Right atrium auricular region (tissue), 2 donors: Measurements from ENCODE around the gene BOC. TPM values are rescaled to one million over a fixed set of nuclear protein-coding genes. Genes with fewer than 3 reads are reported as not detected.

ENCODE experiments used
- DNase-seq: peaks from one replicate; pipeline ENCODE4 v3.0.0-alpha.2; 2019; ENCODE audit warnings: low spot score
- H3K27ac ChIP-seq, 2 donors: fragments of 200-600 bp; sonication (generic); 1 replicate in 1 of 2; 2 replicates in 1 of 2; pipeline ENCODE4 v1.5.1; 2016 to 2019
- H3K27me3 ChIP-seq, 2 donors: fragments of 200-600 bp; sonication (generic); one replicate each; pipeline versions ENCODE4 v1.5.1 to v1.6.0; 2017 to 2019
- H3K36me3 ChIP-seq: fragments of 200-600 bp; sonication (generic); one replicate; pipeline ENCODE4 v1.5.1; 2016
- H3K4me1 ChIP-seq, 2 donors: fragments of 200-600 bp; sonication (generic); one replicate each; pipeline versions ENCODE4 v1.5.1 to v1.6.0; 2017 to 2019
- H3K4me3 ChIP-seq, 2 donors: fragments of 200-600 bp; sonication (generic); 1 replicate in 1 of 2; 2 replicates in 1 of 2; pipeline ENCODE4 v1.5.1; 2017 to 2019; ENCODE audit warnings: mild to moderate bottlenecking in 1 of 2, moderate library complexity in 1 of 2
- H3K9me3 ChIP-seq, 2 donors: fragments of 200-600 bp; sonication (generic); one replicate each; pipeline ENCODE4 v1.5.1; 2019
- total RNA-seq, 2 donors: library from RNA; depleted of rRNA; stranded (reverse); fragments of >200 nt; gene quantifications; one replicate each; pipeline ENCODE4 v1.1.0, GENCODE V29; 2016
- TF ChIP-seq, protein P1 (sequence below), 2 donors: fragments of 200-600 bp; sonication (generic); IDR thresholded peaks; one replicate each; pipeline ENCODE4 v1.5.1; 2019; ENCODE audit warnings: antibody characterized with exemption in 2 of 2

BOC gene
- total RNA-seq, 2 donors from 2014 or later, result 10.6 to 15.4 TPM

DNA sequence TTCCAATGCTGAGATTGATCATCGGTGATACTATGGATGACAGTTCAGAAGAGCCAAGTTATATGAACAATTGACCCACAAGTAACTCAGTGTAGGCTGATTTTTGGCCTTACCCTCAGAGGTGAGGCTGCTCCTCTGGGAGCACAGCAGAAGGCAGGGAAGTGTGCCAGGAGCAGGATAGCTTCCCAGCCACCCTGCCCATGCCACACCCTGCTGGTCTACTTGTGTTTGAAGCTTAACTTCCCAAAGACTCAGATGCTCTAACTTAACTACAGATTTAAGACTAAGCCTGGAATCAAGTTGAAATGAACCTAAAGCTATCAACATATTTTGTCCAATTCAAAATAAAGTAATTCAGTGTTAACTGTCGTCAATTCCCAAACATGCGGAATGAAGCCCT, 77.5 kb downstream of the BOC start:
- H3K9me3 ChIP-seq, result no peaks in the 10 kb centered on the region
- H3K4me3 ChIP-seq, result no peak overlapping the region
- no peaks in the 10 kb centered on the region for H3K27me3 ChIP-seq
- no peaks in the 10 kb centered on the region for H3K4me1 ChIP-seq
- TF ChIP-seq, protein P1, sequence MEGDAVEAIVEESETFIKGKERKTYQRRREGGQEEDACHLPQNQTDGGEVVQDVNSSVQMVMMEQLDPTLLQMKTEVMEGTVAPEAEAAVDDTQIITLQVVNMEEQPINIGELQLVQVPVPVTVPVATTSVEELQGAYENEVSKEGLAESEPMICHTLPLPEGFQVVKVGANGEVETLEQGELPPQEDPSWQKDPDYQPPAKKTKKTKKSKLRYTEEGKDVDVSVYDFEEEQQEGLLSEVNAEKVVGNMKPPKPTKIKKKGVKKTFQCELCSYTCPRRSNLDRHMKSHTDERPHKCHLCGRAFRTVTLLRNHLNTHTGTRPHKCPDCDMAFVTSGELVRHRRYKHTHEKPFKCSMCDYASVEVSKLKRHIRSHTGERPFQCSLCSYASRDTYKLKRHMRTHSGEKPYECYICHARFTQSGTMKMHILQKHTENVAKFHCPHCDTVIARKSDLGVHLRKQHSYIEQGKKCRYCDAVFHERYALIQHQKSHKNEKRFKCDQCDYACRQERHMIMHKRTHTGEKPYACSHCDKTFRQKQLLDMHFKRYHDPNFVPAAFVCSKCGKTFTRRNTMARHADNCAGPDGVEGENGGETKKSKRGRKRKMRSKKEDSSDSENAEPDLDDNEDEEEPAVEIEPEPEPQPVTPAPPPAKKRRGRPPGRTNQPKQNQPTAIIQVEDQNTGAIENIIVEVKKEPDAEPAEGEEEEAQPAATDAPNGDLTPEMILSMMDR (IDR thresholded peaks at IDR 0.05), result no peak
- H3K36me3 ChIP-seq, result no peaks in the 10 kb centered on the region
- no peak for DNase-seq
- H3K27ac ChIP-seq, result no peak overlapping the region

GRCh38 chr3:113291572-113291971, 80.2 kb downstream of the BOC start:
- H3K4me1 ChIP-seq, result no peaks in the 10 kb centered on the region
- no peaks in the 10 kb centered on the region for H3K27me3 ChIP-seq
- DNase-seq, result no peak
- H3K36me3 ChIP-seq, result no peaks in the 10 kb centered on the region
- no peaks in the 10 kb centered on the region for H3K9me3 ChIP-seq
- H3K4me3 ChIP-seq, result no peak overlapping the region
- TF ChIP-seq, protein P1 (IDR thresholded peaks at IDR 0.05), result no peak
- no peak overlapping the region for H3K27ac ChIP-seq

DNA sequence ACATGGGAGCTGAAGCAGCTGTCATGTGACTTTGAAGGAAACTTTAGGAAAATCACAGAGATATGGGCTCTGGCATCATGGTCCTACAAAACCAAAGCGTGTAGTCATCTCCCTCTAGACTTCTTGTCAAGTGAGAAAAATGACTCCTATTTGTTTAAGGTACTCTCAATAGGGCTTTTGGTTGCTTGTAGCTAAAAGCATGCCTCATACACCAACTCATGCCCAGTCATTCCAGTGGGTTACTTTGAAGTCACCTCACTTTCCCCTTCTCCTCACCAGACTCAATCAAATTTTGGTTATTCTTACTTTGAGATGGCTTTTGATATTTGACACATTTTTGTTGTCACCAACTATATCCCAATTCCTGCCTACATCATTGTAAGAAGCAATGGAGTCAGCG, 81.6 kb downstream of the BOC start:
- Histone ChIP-seq H3K27ac (no peak overlapping the region), H3K9me3 (no peaks in the 10 kb centered on the region), H3K4me1 (no peaks in the 10 kb centered on the region), H3K27me3 (no peaks in the 10 kb centered on the region), H3K4me3 (no peak overlapping the region), H3K36me3 (no peaks in the 10 kb centered on the region)
- TF ChIP-seq, protein P1 (IDR thresholded peaks at IDR 0.05), result no peak
- DNase-seq, result no peak

GRCh38 chr3:113293348-113293747, 82.0 kb downstream of the BOC start:
- Histone ChIP-seq H3K4me1 (no peaks in the 10 kb centered on the region), H3K4me3 (no peak overlapping the region), H3K36me3 (no peaks in the 10 kb centered on the region), H3K9me3 (no peaks in the 10 kb centered on the region), H3K27me3 (no peaks in the 10 kb centered on the region), H3K27ac (no peak overlapping the region)
- no peak for DNase-seq
- TF ChIP-seq, protein P1 (IDR thresholded peaks at IDR 0.05), result no peak

DNA sequence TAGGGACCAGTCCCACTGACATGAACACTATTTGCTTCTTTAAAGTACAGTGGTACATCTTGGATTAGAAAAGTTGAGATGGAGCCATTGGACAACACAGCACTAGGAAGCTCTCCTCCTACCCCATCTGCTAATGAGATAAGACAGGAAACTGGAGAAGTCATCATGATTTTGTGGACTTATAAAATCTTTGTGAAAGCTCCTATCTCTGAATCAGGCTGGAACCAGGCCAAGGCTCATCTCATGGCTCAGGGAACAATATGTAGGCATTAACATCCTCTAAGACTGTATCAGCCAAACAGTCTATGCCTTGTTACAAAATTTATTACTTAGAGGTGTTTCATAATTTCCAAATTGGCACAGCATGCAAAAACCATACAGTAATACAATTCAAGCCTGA, 84.1 kb downstream of the BOC start:
- TF ChIP-seq, protein P1 (IDR thresholded peaks at IDR 0.05), result no peak
- H3K9me3 ChIP-seq, result no peaks in the 10 kb centered on the region
- DNase-seq, result no peak
- no peak overlapping the region for H3K27ac ChIP-seq
- no peaks in the 10 kb centered on the region for H3K36me3 ChIP-seq
- no peaks in the 10 kb centered on the region for H3K4me1 ChIP-seq
- no peaks in the 10 kb centered on the region for H3K27me3 ChIP-seq
- H3K4me3 ChIP-seq, result no peak overlapping the region

GRCh38 chr3:113297287-113297686, 85.9 kb downstream of the BOC start:
- Histone ChIP-seq H3K4me3 (no peak overlapping the region), H3K36me3 (no peaks in the 10 kb centered on the region), H3K9me3 (no peaks in the 10 kb centered on the region), H3K4me1 (no peaks in the 10 kb centered on the region), H3K27ac (no peak overlapping the region), H3K27me3 (no peaks in the 10 kb centered on the region)
- DNase-seq, result no peak
- TF ChIP-seq, protein P1 (IDR thresholded peaks at IDR 0.05), result no peak
